ENCODE data around the gene HMHB1.

Gene HMHB1

GRCh38 chr5:143812085-143812705 is at the start of gene HMHB1:
HMHB1 (plus strand) TSS chr5:143812161.
- DNase-seq, result peak; percentile 13

- no peak for DNase-seq
These were observed 49.2 kb upstream of the HMHB1 start for GRCh38 chr5:143762636-143763220.

GRCh38 chr5:143767162-143767561 is 44.8 kb upstream of the HMHB1 start:
- DNase-seq, result no peak

- no peak for DNase-seq
These were observed 42.8 kb upstream of the HMHB1 start for GRCh38 chr5:143769026-143769786.

GRCh38 chr5:143770450-143770849 is 41.5 kb upstream of the HMHB1 start:
- peak; percentile 52 for DNase-seq

- no peak for DNase-seq
These were observed 40.8 kb upstream of the HMHB1 start for GRCh38 chr5:143771189-143771588.

GRCh38 chr5:143771602-143772001 is 40.4 kb upstream of the HMHB1 start:
- no peak for DNase-seq

- no peak for DNase-seq
These were observed 39.3 kb upstream of the HMHB1 start for GRCh38 chr5:143772621-143773020.

- DNase-seq, result peak; percentile 70
These were observed 36.7 kb upstream of the HMHB1 start for GRCh38 chr5:143775258-143775657.

GRCh38 chr5:143776951-143777350 is 35.0 kb upstream of the HMHB1 start:
- no peak for DNase-seq

- DNase-seq, result no peak
These were observed 32.5 kb upstream of the HMHB1 start for GRCh38 chr5:143779506-143779905.

- DNase-seq, result peak; percentile 24
These were observed 29.9 kb upstream of the HMHB1 start for GRCh38 chr5:143781993-143782520.

GRCh38 chr5:143782588-143783386 is 29.2 kb upstream of the HMHB1 start:
- no peak for DNase-seq

- DNase-seq, result no peak
These were observed 23.6 kb upstream of the HMHB1 start for GRCh38 chr5:143788401-143788800.

GRCh38 chr5:143790457-143791112 is 21.4 kb upstream of the HMHB1 start:
- no peak for DNase-seq

- no peak for DNase-seq
These were observed 19.9 kb upstream of the HMHB1 start for GRCh38 chr5:143791848-143792731.

- no peak for DNase-seq
These were observed 18.7 kb upstream of the HMHB1 start for GRCh38 chr5:143793249-143793648.

- no peak for DNase-seq
These were observed 15.8 kb upstream of the HMHB1 start for GRCh38 chr5:143796125-143796524.

- DNase-seq, result peak; percentile 32
These were observed 15.2 kb upstream of the HMHB1 start for GRCh38 chr5:143796753-143797152.

GRCh38 chr5:143800715-143801114 is 11.2 kb upstream of the HMHB1 start:
- DNase-seq, result no peak

GRCh38 chr5:143801252-143801939 is 10.6 kb upstream of the HMHB1 start:
- DNase-seq, result no peak

Data from hematopoietic multipotent progenitor cell treated with erythropoietin and hydrocortisone succinate and interleukin-3 and kit ligand, for 4 days (in vitro differentiated cells).